HEK293 (cell line): ENCODE measurements around the gene MRTFA.

Experiments
- EGR2 ChIP-seq: fragments of 450-650 bp; formaldehyde crosslinking; IDR thresholded peaks from 2 replicates; pipeline ENCODE4 v1.5.1; 2016; ENCODE audit warnings: low read depth, missing biosample characterization, missing genetic modification characterization
- HIC1 ChIP-seq: fragments of 450-650 bp; formaldehyde crosslinking; IDR thresholded peaks from 2 replicates; pipeline ENCODE4 v1.5.1; 2016; ENCODE audit warnings: missing biosample characterization, missing genetic modification characterization
- KLF10 ChIP-seq: fragments of 450-650 bp; IDR thresholded peaks from 2 replicates; pipeline ENCODE4 v1.5.1; 2018; ENCODE audit warnings: missing biosample characterization, mild to moderate bottlenecking, missing genetic modification characterization
- SCRT1 ChIP-seq: fragments of 450-650 bp; formaldehyde crosslinking; IDR thresholded peaks from 2 replicates; pipeline ENCODE4 v1.5.1; 2016; ENCODE audit warnings: missing biosample characterization, missing genetic modification characterization, borderline replicate concordance
- SCRT2 ChIP-seq: fragments of 450-650 bp; formaldehyde crosslinking; IDR thresholded peaks from 2 replicates; pipeline ENCODE4 v1.5.1; 2016; ENCODE audit warnings: missing biosample characterization, missing genetic modification characterization
- YY1 ChIP-seq: fragments of 450-650 bp; formaldehyde crosslinking; IDR thresholded peaks from 2 replicates; pipeline ENCODE4 v1.5.1; 2018; ENCODE audit warnings: missing biosample characterization, missing genetic modification characterization
- ZBTB20 ChIP-seq: fragments of 450-650 bp; formaldehyde crosslinking; IDR thresholded peaks from 2 replicates; pipeline ENCODE4 v1.5.1; 2016; ENCODE audit warnings: missing biosample characterization, missing genetic modification characterization
- ZBTB49 ChIP-seq: fragments of 450-650 bp; formaldehyde crosslinking; IDR thresholded peaks from 2 replicates; pipeline ENCODE4 v1.5.1; 2016; ENCODE audit warnings: missing biosample characterization, missing genetic modification characterization, low read depth
- ZBTB6 ChIP-seq: fragments of 450-650 bp; formaldehyde crosslinking; IDR thresholded peaks from 2 replicates; pipeline ENCODE4 v1.5.1; 2017; ENCODE audit warnings: missing biosample characterization, missing genetic modification characterization
- ZNF155 ChIP-seq: fragments of 450-650 bp; formaldehyde crosslinking; IDR thresholded peaks from 2 replicates; pipeline ENCODE4 v1.5.1; 2016; ENCODE audit warnings: missing biosample characterization, missing genetic modification characterization
- ZNF2 ChIP-seq: fragments of 450-650 bp; formaldehyde crosslinking; IDR thresholded peaks from 2 replicates; pipeline ENCODE4 v1.5.1; 2016; ENCODE audit warnings: missing biosample characterization, missing genetic modification characterization
- ZNF26 ChIP-seq: fragments of 450-650 bp; formaldehyde crosslinking; IDR thresholded peaks from 2 replicates; pipeline ENCODE4 v1.5.1; 2016; ENCODE audit warnings: missing biosample characterization, missing genetic modification characterization
- ZNF366 ChIP-seq: fragments of 450-650 bp; formaldehyde crosslinking; conservative IDR thresholded peaks from 2 replicates; pipeline ENCODE4 v1.5.1; 2016; ENCODE audit warnings: missing biosample characterization, missing genetic modification characterization
- ZNF449 ChIP-seq: fragments of 450-650 bp; formaldehyde crosslinking; IDR thresholded peaks from 2 replicates; pipeline ENCODE4 v1.5.1; 2017; ENCODE audit warnings: missing biosample characterization, mild to moderate bottlenecking, missing genetic modification characterization, moderate library complexity
- ZNF488 ChIP-seq: fragments of 450-650 bp; formaldehyde crosslinking; IDR thresholded peaks from 2 replicates; pipeline ENCODE4 v1.5.1; 2016; ENCODE audit warnings: missing biosample characterization, missing genetic modification characterization
- ZNF530 ChIP-seq: fragments of 450-650 bp; formaldehyde crosslinking; IDR thresholded peaks from 2 replicates; pipeline ENCODE4 v1.5.1; 2016; ENCODE audit warnings: low read depth, missing biosample characterization, missing genetic modification characterization
- ZNF544 ChIP-seq: fragments of 450-650 bp; formaldehyde crosslinking; IDR thresholded peaks from 2 replicates; pipeline ENCODE4 v1.5.0; 2017; ENCODE audit warnings: missing biosample characterization, missing genetic modification characterization
- ZNF585B ChIP-seq: fragments of 450-650 bp; formaldehyde crosslinking; IDR thresholded peaks from 2 replicates; pipeline ENCODE4 v1.5.1; 2016; ENCODE audit warnings: missing biosample characterization, missing genetic modification characterization
- ZNF639 ChIP-seq: fragments of 450-650 bp; formaldehyde crosslinking; IDR thresholded peaks from 2 replicates; pipeline ENCODE4 v1.5.1; 2016; ENCODE audit warnings: missing biosample characterization, missing genetic modification characterization
- ZNF660 ChIP-seq: fragments of 450-650 bp; IDR thresholded peaks from 2 replicates; pipeline ENCODE4 v1.5.1; 2018; ENCODE audit warnings: missing biosample characterization, mild to moderate bottlenecking, missing genetic modification characterization
- ZNF707 ChIP-seq: fragments of 450-650 bp; formaldehyde crosslinking; IDR thresholded peaks from 2 replicates; pipeline ENCODE4 v1.5.1; 2016; ENCODE audit warnings: missing biosample characterization, missing genetic modification characterization
- ZNF777 ChIP-seq: fragments of 450-650 bp; formaldehyde crosslinking; IDR thresholded peaks from 2 replicates; pipeline ENCODE4 v1.5.1; 2017; ENCODE audit warnings: missing biosample characterization, missing genetic modification characterization, borderline replicate concordance
- ZSCAN30 ChIP-seq: fragments of 450-650 bp; IDR thresholded peaks from 2 replicates; pipeline ENCODE4 v1.5.1; 2018; ENCODE audit warnings: missing biosample characterization, mild to moderate bottlenecking, missing genetic modification characterization, moderate library complexity
- TF ChIP-seq, protein P1 (sequence below): fragments of 450-650 bp; formaldehyde crosslinking; IDR thresholded peaks from 2 replicates; pipeline ENCODE4 v1.5.1; 2016; ENCODE audit warnings: missing biosample characterization, missing genetic modification characterization

MRTFA gene

DNA sequence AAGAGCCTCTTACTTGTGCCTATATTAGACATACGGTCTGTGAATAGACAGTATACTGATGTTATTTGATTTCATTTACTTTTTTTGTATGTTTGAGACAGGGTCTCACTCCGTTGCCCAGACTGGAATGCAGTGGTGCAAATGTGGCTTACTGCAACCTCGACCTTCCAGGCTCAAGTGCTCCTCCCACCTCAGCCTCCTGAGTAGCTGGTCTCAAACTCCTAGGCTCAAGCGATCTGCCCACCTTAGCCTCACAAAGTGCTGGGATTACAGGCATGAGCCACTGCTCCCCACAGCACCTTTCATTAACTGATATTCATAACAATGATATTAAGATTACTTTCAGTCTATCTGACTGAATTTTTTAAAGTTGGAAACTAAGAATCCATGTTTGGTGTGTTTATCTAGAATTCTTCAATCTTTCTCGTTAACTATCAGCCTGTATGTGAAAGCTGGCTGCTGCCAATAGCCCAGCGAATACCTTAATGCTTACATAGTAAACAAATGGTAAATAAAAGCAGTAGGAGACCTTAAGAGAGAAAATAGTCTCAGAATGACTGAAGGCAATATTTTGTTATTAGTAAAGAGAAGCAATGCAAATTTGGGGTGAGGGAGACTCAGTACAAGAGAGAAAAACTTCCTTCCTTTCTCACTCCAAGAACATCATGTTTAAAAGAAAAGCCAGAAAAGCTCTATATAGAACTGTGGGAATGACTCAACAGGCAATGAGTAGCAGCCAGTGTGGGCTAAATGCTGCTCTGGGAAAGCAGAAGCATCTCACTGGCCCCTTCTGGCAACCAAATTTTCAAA, 101.9 kb downstream of the MRTFA start (continued):
- TF ChIP-seq, protein P1, sequence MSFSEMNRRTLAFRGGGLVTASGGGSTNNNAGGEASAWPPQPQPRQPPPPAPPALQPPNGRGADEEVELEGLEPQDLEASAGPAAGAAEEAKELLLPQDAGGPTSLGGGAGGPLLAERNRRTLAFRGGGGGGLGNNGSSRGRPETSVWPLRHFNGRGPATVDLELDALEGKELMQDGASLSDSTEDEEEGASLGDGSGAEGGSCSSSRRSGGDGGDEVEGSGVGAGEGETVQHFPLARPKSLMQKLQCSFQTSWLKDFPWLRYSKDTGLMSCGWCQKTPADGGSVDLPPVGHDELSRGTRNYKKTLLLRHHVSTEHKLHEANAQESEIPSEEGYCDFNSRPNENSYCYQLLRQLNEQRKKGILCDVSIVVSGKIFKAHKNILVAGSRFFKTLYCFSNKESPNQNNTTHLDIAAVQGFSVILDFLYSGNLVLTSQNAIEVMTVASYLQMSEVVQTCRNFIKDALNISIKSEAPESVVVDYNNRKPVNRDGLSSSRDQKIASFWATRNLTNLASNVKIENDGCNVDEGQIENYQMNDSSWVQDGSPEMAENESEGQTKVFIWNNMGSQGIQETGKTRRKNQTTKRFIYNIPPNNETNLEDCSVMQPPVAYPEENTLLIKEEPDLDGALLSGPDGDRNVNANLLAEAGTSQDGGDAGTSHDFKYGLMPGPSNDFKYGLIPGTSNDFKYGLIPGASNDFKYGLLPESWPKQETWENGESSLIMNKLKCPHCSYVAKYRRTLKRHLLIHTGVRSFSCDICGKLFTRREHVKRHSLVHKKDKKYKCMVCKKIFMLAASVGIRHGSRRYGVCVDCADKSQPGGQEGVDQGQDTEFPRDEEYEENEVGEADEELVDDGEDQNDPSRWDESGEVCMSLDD (tag by site-specific recombination), result no peak
- TF ChIP-seq ZNF155 (tag by site-specific recombination) (no peak), KLF10 (tag by site-specific recombination) (peak; percentile 4), ZNF449 (tag by site-specific recombination) (no peak), ZNF639 (tag by site-specific recombination) (no peak), ZBTB6 (tag by site-specific recombination) (peak; percentile 68), SCRT2 (tag by site-specific recombination) (peak; percentile 77), SCRT1 (tag by site-specific recombination) (0 out of 2 replicates have a peak, but pooled peaks have one; percentile 27), ZNF2 (tag by site-specific recombination) (no peak), ZBTB49 (tag by site-specific recombination) (no peak), ZNF777 (tag by site-specific recombination) (no peak), ZNF660 (no peak), HIC1 (tag by site-specific recombination) (no peak), EGR2 (no peak), ZNF544 (tag by site-specific recombination) (no peak), ZSCAN30 (tag by site-specific recombination) (no peak), ZNF488 (tag by site-specific recombination) (no peak), ZNF585B (tag by site-specific recombination) (no peak), ZNF530 (tag by site-specific recombination) (no peak), ZNF707 (tag by site-specific recombination) (no peak), ZNF26 (no peak), ZNF366 (0 out of 2 replicates have a peak, but pooled peaks have one; percentile 10), ZBTB20 (tag by site-specific recombination) (no peak; the same call in 1 of the 2 replicates), YY1 (no peak)
